Activated CD4-positive, alpha-beta T cell treated with anti-CD3 and anti-CD28 coated beads for 4 hours (primary cell): ENCODE measurements around the gene DMRT2.

ENCODE experiments used
- DNase-seq, 2 donors: peaks; one replicate each; pipeline ENCODE4 v3.0.0-alpha.2; 2020

The DMRT2 gene

GRCh38 chr9:1050125-1050895, at the start of gene DMRT2:
Gene DMRT2, plus strand, starts transcription at chr9:1050357. Its CDS starts 1,257 bp downstream, at chr9:1051614.
- no peak for DNase-seq

GRCh38 chr9:1001838-1002237, 48.3 kb upstream of the DMRT2 start:
- no peak for DNase-seq

GRCh38 chr9:1002678-1003077, 47.5 kb upstream of the DMRT2 start:
- DNase-seq = no peak

- no peak for DNase-seq
Measured at GRCh38 chr9:1005043-1005667, 45.0 kb upstream of the DMRT2 start.

GRCh38 chr9:1007312-1007711, 42.8 kb upstream of the DMRT2 start:
- no peak for DNase-seq

GRCh38 chr9:1008216-1008615, 41.9 kb upstream of the DMRT2 start:
- DNase-seq = no peak

GRCh38 chr9:1009101-1009707, 41.0 kb upstream of the DMRT2 start:
- DNase-seq = peak; percentile 53 to 62

GRCh38 chr9:1013021-1013420, 37.1 kb upstream of the DMRT2 start:
- DNase-seq = no peak

GRCh38 chr9:1014225-1014624, 35.9 kb upstream of the DMRT2 start:
- DNase-seq = no peak

- no peak for DNase-seq
Measured at GRCh38 chr9:1014640-1015039, 35.5 kb upstream of the DMRT2 start.

GRCh38 chr9:1018121-1018520, 32.0 kb upstream of the DMRT2 start:
- DNase-seq = no peak

GRCh38 chr9:1024112-1024511, 26.0 kb upstream of the DMRT2 start:
- DNase-seq = no peak

GRCh38 chr9:1025131-1025530, 25.0 kb upstream of the DMRT2 start:
- DNase-seq = no peak

- no peak for DNase-seq
Measured at GRCh38 chr9:1026219-1026618, 23.9 kb upstream of the DMRT2 start.

- no peak for DNase-seq
Measured at GRCh38 chr9:1028501-1029190, 21.5 kb upstream of the DMRT2 start.

- DNase-seq = no peak
Measured at GRCh38 chr9:1031951-1032601, 18.1 kb upstream of the DMRT2 start.

GRCh38 chr9:1034271-1034670, 15.9 kb upstream of the DMRT2 start:
- no peak for DNase-seq

GRCh38 chr9:1039589-1039988, 10.6 kb upstream of the DMRT2 start:
- DNase-seq = no peak

GRCh38 chr9:1042466-1042865, 7.7 kb upstream of the DMRT2 start:
- DNase-seq = no peak

GRCh38 chr9:1044643-1045042, 5.5 kb upstream of the DMRT2 start:
- DNase-seq = no peak

- DNase-seq = no peak
Measured at GRCh38 chr9:1046639-1047572, 3.3 kb upstream of the DMRT2 start.
